ENCODE results near the gene SNX32. TPM values are rescaled to one million over a fixed set of nuclear protein-coding genes. Genes with fewer than 3 reads are reported as not detected.
A peak's percentile ranks its signal among the peaks of the same experiment; 100 is the strongest.

SNX32 gene
- total and polyA plus RNA-seq, 9 of the 15 experiments (the other 6 are each of a cell fraction or from before 2014, with no cell fraction given), result 0.03 TPM; not detected in 7

DNA sequence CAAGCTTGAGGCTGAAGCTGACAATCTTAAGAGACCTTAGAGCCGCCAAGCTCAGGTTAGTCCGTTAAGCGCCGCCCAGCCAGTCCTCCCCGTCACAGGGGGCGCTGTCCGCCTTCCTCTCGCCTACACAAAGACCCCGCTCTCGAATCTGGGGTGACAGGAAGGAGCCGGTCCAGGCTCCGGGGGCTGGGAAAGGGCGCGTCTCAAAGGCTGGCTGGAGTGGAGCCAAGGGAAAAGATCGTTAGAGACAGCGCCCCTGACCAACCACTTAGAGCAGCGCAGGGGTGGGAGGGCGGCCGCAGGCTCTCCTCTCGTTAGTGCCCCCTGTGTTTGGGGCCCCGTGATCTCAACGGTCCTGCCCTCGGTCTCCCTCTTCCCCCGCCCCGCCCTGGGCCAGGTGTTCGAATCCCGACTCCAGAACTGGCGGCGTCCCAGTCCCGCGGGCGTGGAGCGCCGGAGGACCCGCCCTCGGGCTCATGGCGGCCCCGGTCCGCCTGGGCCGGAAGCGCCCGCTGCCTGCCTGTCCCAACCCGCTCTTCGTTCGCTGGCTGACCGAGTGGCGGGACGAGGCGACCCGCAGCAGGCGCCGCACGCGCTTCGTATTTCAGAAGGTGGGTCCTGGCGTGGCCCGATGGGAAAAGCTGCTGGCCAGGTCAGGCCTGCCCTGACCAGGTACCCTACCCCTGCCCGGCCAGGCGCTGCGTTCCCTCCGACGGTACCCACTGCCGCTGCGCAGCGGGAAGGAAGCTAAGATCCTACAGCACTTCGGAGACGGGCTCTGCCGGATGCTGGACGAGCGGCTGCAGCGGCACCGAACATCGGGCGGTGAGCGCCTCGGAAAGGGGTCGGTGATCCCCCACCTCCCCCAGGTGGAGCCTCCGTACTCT is 26.8 kb downstream of the SNX32 start, which contains the start of gene MUS81 (continued):
- TF ChIP-seq, protein P1, sequence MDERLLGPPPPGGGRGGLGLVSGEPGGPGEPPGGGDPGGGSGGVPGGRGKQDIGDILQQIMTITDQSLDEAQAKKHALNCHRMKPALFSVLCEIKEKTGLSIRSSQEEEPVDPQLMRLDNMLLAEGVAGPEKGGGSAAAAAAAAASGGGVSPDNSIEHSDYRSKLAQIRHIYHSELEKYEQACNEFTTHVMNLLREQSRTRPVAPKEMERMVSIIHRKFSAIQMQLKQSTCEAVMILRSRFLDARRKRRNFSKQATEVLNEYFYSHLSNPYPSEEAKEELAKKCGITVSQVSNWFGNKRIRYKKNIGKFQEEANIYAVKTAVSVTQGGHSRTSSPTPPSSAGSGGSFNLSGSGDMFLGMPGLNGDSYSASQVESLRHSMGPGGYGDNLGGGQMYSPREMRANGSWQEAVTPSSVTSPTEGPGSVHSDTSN (CRISPR knock-in tag; IDR thresholded peaks at IDR 0.05; ENCODE audit: low read depth), result no peak
- TF ChIP-seq, protein P1 (tag; conservative IDR thresholded peaks at IDR 0.05; ENCODE audit: low read depth), result peak; percentile 80
- TF ChIP-seq MYNN (IDR thresholded peaks at IDR 0.05) (0 out of 2 replicates have a peak, but pooled peaks have one; percentile 32), MYNN (CRISPR knock-in tag; IDR thresholded peaks at IDR 0.05) (no peak), DIDO1 (tag; IDR thresholded peaks at IDR 0.05; ENCODE audit: low read depth) (no peak; the same call in 1 of the 2 replicates), SMAD1 (IDR thresholded peaks at IDR 0.05; ENCODE audit: low read depth, low read length, partially characterized antibody) (peak; percentile 80)
- TF ChIP-seq, protein P2, sequence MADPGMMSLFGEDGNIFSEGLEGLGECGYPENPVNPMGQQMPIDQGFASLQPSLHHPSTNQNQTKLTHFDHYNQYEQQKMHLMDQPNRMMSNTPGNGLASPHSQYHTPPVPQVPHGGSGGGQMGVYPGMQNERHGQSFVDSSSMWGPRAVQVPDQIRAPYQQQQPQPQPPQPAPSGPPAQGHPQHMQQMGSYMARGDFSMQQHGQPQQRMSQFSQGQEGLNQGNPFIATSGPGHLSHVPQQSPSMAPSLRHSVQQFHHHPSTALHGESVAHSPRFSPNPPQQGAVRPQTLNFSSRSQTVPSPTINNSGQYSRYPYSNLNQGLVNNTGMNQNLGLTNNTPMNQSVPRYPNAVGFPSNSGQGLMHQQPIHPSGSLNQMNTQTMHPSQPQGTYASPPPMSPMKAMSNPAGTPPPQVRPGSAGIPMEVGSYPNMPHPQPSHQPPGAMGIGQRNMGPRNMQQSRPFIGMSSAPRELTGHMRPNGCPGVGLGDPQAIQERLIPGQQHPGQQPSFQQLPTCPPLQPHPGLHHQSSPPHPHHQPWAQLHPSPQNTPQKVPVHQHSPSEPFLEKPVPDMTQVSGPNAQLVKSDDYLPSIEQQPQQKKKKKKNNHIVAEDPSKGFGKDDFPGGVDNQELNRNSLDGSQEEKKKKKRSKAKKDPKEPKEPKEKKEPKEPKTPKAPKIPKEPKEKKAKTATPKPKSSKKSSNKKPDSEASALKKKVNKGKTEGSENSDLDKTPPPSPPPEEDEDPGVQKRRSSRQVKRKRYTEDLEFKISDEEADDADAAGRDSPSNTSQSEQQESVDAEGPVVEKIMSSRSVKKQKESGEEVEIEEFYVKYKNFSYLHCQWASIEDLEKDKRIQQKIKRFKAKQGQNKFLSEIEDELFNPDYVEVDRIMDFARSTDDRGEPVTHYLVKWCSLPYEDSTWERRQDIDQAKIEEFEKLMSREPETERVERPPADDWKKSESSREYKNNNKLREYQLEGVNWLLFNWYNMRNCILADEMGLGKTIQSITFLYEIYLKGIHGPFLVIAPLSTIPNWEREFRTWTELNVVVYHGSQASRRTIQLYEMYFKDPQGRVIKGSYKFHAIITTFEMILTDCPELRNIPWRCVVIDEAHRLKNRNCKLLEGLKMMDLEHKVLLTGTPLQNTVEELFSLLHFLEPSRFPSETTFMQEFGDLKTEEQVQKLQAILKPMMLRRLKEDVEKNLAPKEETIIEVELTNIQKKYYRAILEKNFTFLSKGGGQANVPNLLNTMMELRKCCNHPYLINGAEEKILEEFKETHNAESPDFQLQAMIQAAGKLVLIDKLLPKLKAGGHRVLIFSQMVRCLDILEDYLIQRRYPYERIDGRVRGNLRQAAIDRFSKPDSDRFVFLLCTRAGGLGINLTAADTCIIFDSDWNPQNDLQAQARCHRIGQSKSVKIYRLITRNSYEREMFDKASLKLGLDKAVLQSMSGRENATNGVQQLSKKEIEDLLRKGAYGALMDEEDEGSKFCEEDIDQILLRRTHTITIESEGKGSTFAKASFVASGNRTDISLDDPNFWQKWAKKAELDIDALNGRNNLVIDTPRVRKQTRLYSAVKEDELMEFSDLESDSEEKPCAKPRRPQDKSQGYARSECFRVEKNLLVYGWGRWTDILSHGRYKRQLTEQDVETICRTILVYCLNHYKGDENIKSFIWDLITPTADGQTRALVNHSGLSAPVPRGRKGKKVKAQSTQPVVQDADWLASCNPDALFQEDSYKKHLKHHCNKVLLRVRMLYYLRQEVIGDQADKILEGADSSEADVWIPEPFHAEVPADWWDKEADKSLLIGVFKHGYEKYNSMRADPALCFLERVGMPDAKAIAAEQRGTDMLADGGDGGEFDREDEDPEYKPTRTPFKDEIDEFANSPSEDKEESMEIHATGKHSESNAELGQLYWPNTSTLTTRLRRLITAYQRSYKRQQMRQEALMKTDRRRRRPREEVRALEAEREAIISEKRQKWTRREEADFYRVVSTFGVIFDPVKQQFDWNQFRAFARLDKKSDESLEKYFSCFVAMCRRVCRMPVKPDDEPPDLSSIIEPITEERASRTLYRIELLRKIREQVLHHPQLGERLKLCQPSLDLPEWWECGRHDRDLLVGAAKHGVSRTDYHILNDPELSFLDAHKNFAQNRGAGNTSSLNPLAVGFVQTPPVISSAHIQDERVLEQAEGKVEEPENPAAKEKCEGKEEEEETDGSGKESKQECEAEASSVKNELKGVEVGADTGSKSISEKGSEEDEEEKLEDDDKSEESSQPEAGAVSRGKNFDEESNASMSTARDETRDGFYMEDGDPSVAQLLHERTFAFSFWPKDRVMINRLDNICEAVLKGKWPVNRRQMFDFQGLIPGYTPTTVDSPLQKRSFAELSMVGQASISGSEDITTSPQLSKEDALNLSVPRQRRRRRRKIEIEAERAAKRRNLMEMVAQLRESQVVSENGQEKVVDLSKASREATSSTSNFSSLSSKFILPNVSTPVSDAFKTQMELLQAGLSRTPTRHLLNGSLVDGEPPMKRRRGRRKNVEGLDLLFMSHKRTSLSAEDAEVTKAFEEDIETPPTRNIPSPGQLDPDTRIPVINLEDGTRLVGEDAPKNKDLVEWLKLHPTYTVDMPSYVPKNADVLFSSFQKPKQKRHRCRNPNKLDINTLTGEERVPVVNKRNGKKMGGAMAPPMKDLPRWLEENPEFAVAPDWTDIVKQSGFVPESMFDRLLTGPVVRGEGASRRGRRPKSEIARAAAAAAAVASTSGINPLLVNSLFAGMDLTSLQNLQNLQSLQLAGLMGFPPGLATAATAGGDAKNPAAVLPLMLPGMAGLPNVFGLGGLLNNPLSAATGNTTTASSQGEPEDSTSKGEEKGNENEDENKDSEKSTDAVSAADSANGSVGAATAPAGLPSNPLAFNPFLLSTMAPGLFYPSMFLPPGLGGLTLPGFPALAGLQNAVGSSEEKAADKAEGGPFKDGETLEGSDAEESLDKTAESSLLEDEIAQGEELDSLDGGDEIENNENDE (IDR thresholded peaks at IDR 0.05; ENCODE audit: low read depth, low read length), result peak; percentile 36
